ENCODE data around the gene CDH23.

CDH23 gene

DNA sequence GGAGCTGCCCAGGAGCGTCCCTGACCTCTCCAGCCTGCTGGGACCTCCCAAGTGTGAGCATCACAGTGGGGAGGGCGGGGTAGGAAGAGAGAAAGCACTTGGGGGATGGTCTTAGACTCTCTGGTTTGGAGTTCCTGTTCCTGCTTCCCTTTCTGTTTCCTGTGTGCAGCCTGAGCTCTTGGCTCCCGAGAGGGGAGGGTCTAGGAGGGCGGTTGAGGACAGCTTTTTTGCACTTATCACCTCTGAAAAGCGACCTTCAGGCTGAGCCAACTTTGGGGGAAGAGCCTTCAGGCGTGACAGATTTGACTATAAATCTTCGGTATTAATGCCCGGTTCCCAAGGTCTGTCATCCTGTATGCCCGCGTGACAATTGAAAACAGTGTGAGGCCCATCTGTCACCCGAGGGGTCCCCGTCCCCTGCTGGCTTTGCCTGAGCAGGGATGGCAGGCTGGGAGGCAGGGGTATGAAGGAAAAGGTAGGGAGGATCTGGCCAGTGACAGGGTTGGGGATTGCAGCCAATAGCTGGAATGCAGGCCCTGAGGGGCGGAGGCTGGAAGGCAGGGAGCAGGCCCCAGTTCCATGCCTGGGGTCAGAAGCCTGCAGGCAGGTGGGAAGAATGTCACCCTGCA is 78.6 kb downstream of the CDH23 start:
- peaks cover 47% of the 10 kb centered on the region for H3K27me3 ChIP-seq (ENCODE audit: insufficient read depth, low read depth)
- H2AFZ ChIP-seq (ENCODE audit: low read depth), result no peak overlapping the region
- no peak overlapping the region for H3K9ac ChIP-seq
- H3K4me1 ChIP-seq (ENCODE audit: low read depth, poor library complexity, severe bottlenecking), result no peaks in the 10 kb centered on the region
- TF ChIP-seq CTCF (conservative IDR thresholded peaks at IDR 0.05; ENCODE audit: low read depth, low read length), result no peak
- H3K36me3 ChIP-seq (ENCODE audit: insufficient read depth), result no peaks in the 10 kb centered on the region
- no peak overlapping the region for H3K4me2 ChIP-seq
- no peak overlapping the region for H3K4me3 ChIP-seq (IDR thresholded peaks at IDR 0.05; ENCODE audit: insufficient read depth, low read depth, low read length)
- H4K20me1 ChIP-seq (ENCODE audit: insufficient read depth), result no peaks in the 10 kb centered on the region
- no peak overlapping the region for H3K27ac ChIP-seq
- H3K79me2 ChIP-seq (ENCODE audit: insufficient read depth, low read depth), result no peaks in the 10 kb centered on the region

GRCh38 chr10:71476228-71477011 is 79.7 kb downstream of the CDH23 start:
- H3K4me1 ChIP-seq (ENCODE audit: low read depth, poor library complexity, severe bottlenecking), result no peaks in the 10 kb centered on the region
- H3K79me2 ChIP-seq (ENCODE audit: insufficient read depth, low read depth), result no peaks in the 10 kb centered on the region
- H2AFZ ChIP-seq (ENCODE audit: low read depth), result no peak overlapping the region
- no peak overlapping the region for H3K27ac ChIP-seq
- no peak for TF ChIP-seq CTCF (conservative IDR thresholded peaks at IDR 0.05; ENCODE audit: low read depth, low read length)
- H3K4me3 ChIP-seq (IDR thresholded peaks at IDR 0.05; ENCODE audit: insufficient read depth, low read depth, low read length), result no peak overlapping the region
- no peak overlapping the region for H3K9ac ChIP-seq
- H3K27me3 ChIP-seq (ENCODE audit: insufficient read depth, low read depth), result peaks cover 54% of the 10 kb centered on the region
- H3K4me2 ChIP-seq, result no peak overlapping the region
- no peaks in the 10 kb centered on the region for H3K36me3 ChIP-seq (ENCODE audit: insufficient read depth)
- no peaks in the 10 kb centered on the region for H4K20me1 ChIP-seq (ENCODE audit: insufficient read depth)

DNA sequence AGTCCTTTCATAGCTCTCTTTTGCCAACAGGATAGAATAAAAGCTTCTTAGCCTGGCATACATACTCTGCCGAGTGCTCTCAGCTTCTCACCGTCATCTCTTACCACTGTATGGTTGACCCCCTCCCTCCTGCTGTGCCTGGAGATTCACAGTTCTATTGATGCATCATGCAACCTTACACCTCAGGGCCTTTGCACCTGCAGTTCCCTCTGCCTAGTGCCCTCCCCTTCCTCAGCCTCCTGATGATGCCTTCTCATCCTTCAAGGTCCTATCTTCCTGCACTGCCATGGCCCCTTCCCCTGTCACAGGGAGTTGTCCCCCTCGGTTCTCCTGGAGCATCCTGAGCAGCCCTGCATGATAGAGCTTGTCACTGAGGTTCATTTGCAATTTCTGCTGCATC is 81.5 kb downstream of the CDH23 start:
- Histone ChIP-seq H2AFZ (ENCODE audit: low read depth) (no peak overlapping the region), H3K4me1 (ENCODE audit: low read depth, poor library complexity, severe bottlenecking) (no peaks in the 10 kb centered on the region), H3K27ac (no peak overlapping the region), H3K79me2 (ENCODE audit: insufficient read depth, low read depth) (no peaks in the 10 kb centered on the region), H3K36me3 (ENCODE audit: insufficient read depth) (no peaks in the 10 kb centered on the region), H3K27me3 (ENCODE audit: insufficient read depth, low read depth) (peaks cover 62% of the 10 kb centered on the region), H3K4me2 (no peak overlapping the region), H4K20me1 (ENCODE audit: insufficient read depth) (no peaks in the 10 kb centered on the region), H3K9ac (no peak overlapping the region), H3K4me3 (IDR thresholded peaks at IDR 0.05; ENCODE audit: insufficient read depth, low read depth, low read length) (no peak overlapping the region)
- TF ChIP-seq CTCF (conservative IDR thresholded peaks at IDR 0.05; ENCODE audit: low read depth, low read length), result no peak

DNA sequence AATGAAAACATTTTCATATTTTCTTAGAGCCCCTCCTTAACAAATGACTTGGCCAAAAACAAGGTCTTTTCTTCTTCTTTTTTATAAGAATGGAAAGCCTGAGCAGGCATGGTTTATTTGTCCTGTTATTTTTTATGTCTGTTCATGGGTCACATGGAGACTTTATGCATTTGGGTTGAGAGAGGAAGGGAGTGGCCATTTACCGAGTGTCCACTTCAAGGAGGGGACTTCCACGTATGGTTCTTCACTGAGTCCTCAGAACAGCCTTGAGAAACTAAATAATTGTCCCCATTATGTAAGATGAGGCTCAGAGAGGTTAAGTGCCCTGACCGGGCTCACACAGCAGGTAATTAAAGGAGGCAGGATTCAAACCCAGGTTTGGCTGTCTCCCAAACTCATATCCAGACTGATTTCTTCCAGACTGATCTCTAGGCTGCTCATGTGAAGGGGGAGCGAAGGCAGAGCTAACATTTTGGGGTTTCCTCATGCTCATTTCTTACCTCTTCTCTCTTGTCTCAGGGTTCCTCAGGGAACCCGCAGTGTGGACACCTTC is 82.2 kb downstream of the CDH23 start:
- Histone ChIP-seq H3K4me3 (IDR thresholded peaks at IDR 0.05; ENCODE audit: insufficient read depth, low read depth, low read length) (no peak overlapping the region), H3K36me3 (ENCODE audit: insufficient read depth) (no peaks in the 10 kb centered on the region), H3K4me1 (ENCODE audit: low read depth, poor library complexity, severe bottlenecking) (no peaks in the 10 kb centered on the region), H3K27me3 (ENCODE audit: insufficient read depth, low read depth) (peaks cover 63% of the 10 kb centered on the region), H3K9ac (no peak overlapping the region), H3K79me2 (ENCODE audit: insufficient read depth, low read depth) (no peaks in the 10 kb centered on the region), H4K20me1 (ENCODE audit: insufficient read depth) (no peaks in the 10 kb centered on the region), H3K4me2 (no peak overlapping the region), H3K27ac (no peak overlapping the region), H2AFZ (ENCODE audit: low read depth) (no peak overlapping the region)
- no peak for TF ChIP-seq CTCF (conservative IDR thresholded peaks at IDR 0.05; ENCODE audit: low read depth, low read length)
